HepG2 (cell line): ENCODE measurements around the gene MIEF1. TPM values are rescaled to one million over a fixed set of nuclear protein-coding genes. Genes with fewer than 3 reads are reported as not detected.
A peak's percentile ranks its signal among the peaks of the same experiment; 100 is the strongest.

Source experiments
- AHR ChIP-seq: IDR thresholded peaks from 2 replicates; pipeline ENCODE4 v1.6.1; 2018; ENCODE audit warnings: missing genetic modification reagents, missing compliant biosample characterization
- ARID4A ChIP-seq: sonication (generic); formaldehyde crosslinking; IDR thresholded peaks from 2 replicates; pipeline ENCODE4 v1.5.0; 2020; ENCODE audit warnings: mild to moderate bottlenecking, missing genetic modification reagents, borderline replicate concordance
- CREBL2 ChIP-seq: sonication (generic); formaldehyde crosslinking; IDR thresholded peaks from 2 replicates; pipeline ENCODE4 v1.8.1; 2023; ENCODE audit warnings: missing genetic modification reagents, mild to moderate bottlenecking, borderline replicate concordance
- FOSL2 ChIP-seq: sonication (generic); formaldehyde crosslinking; IDR thresholded peaks from 2 replicates; pipeline ENCODE4 v1.4.0; 2020; ENCODE audit warnings: missing genetic modification reagents
- TP53 ChIP-seq: sonication (generic); formaldehyde crosslinking; conservative IDR thresholded peaks from 2 replicates; pipeline ENCODE4 v1.4.0; 2020; ENCODE audit warnings: missing genetic modification reagents
- ZBTB14 ChIP-seq: sonication (generic); formaldehyde crosslinking; IDR thresholded peaks from 2 replicates; pipeline ENCODE4 v1.4.0; 2020; ENCODE audit warnings: missing genetic modification reagents
- ZBTB33 ChIP-seq: sonication (generic); formaldehyde crosslinking; IDR thresholded peaks from 2 replicates; pipeline ENCODE4 v1.4.0; 2020; ENCODE audit warnings: missing genetic modification reagents
- ZKSCAN8 ChIP-seq: IDR thresholded peaks from 2 replicates; pipeline ENCODE4 v1.6.1; 2016; ENCODE audit warnings: borderline replicate concordance, missing genetic modification reagents, missing compliant biosample characterization
- ZNF451 ChIP-seq: sonication (generic); formaldehyde crosslinking; IDR thresholded peaks from 2 replicates; pipeline ENCODE4 v1.5.0; 2020; ENCODE audit warnings: mild to moderate bottlenecking, missing genetic modification reagents
- polyA plus RNA-seq, 8 experiments: library from polyadenylated mRNA; depleted of rRNA in 3 of 8; stranded (reverse) in 7 of 8; unstranded in 1 of 8; fragments of >200 nt; fragmentation: Illumina TruSeq in 4 of 8; extraction: Trizol in 4 of 8; gene quantifications; 2 replicates each; pipeline versions ENCODE4 v1.2.1 to v1.2.3, GENCODE V29; 2011 to 2016; ENCODE audit warnings: low read depth in 4 of 8, missing spikeins in 1 of 8, mixed read lengths in 1 of 8; ENCODE audit not compliant: insufficient read depth in 1 of 8
- total RNA-seq, 5 experiments: library from RNA; depleted of rRNA; stranded (reverse); fragments of >200 nt; fragmentation: Illumina TruSeq; extraction: Trizol; gene quantifications; 2 replicates each; pipeline ENCODE4 v1.2.3, GENCODE V29; 2016; ENCODE audit warnings: low read depth in 1 of 5

The MIEF1 gene
- total and polyA plus RNA-seq, 2 of the 13 experiments (the other 11 are each of a cell fraction or from before 2014, with no cell fraction given), result 21.7 to 34.8 TPM

- TF ChIP-seq ZBTB33 (CRISPR knock-in tag), result peak; percentile 75
- TF ChIP-seq ZKSCAN8 (CRISPR knock-in tag), result no peak
- TF ChIP-seq FOSL2 (CRISPR knock-in tag), result no peak
- TF ChIP-seq ZBTB14 (CRISPR knock-in tag), result no peak
- TF ChIP-seq ARID4A (CRISPR knock-in tag), result no peak
- no peak for TF ChIP-seq AHR (CRISPR knock-in tag)
- no peak for TF ChIP-seq TP53
- TF ChIP-seq CREBL2, result no peak
- no peak for TF ChIP-seq ZNF451 (CRISPR knock-in tag)
- TF ChIP-seq, all 625 proteins: peak for 4
Observed at GRCh38 chr22:39530692-39531331, 28.7 kb downstream of the MIEF1 start (continued).
